ENCODE data around the gene ZNF716.

DNA sequence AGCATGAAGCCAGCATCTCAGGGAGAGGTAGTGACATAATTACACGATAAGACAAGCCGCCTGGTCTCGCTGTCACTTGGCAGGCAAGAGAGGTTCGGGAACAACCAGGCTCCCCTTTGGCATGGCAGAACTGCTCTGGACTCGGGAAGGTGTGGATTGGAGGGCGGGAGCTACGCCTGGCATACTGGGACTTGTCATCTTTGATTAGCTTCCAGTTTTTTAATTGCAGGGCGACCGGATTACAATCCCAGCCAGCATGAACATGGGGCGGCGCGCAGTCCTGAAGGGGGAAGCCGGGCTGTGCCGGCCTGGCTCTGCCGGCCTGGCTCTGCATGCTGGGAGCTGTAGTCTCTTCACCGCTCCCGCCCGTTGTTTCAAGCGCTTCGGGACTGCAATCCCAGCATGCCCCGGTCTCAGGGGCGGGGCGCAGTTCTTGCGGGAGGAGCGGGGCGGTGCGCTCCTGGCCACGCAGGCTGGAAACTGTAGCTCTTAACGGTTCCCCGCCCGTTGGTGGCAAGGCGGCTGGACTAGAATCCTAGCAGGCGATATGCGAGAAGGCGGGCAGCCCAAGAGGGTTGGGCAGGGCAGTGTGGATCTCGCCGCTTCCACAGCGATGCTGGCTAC lies 45.5 kb upstream of the ZNF716 start:
- no peak for TF ChIP-seq TCF12 (IDR thresholded peaks at IDR 0.05)
- TF ChIP-seq, protein P1, sequence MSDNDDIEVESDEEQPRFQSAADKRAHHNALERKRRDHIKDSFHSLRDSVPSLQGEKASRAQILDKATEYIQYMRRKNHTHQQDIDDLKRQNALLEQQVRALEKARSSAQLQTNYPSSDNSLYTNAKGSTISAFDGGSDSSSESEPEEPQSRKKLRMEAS (IDR thresholded peaks at IDR 0.05; ENCODE audit: low read depth), result no peak
- no peak for TF ChIP-seq RAD21 (IDR thresholded peaks at IDR 0.05; ENCODE audit: low read length)
- TF ChIP-seq, protein P2, sequence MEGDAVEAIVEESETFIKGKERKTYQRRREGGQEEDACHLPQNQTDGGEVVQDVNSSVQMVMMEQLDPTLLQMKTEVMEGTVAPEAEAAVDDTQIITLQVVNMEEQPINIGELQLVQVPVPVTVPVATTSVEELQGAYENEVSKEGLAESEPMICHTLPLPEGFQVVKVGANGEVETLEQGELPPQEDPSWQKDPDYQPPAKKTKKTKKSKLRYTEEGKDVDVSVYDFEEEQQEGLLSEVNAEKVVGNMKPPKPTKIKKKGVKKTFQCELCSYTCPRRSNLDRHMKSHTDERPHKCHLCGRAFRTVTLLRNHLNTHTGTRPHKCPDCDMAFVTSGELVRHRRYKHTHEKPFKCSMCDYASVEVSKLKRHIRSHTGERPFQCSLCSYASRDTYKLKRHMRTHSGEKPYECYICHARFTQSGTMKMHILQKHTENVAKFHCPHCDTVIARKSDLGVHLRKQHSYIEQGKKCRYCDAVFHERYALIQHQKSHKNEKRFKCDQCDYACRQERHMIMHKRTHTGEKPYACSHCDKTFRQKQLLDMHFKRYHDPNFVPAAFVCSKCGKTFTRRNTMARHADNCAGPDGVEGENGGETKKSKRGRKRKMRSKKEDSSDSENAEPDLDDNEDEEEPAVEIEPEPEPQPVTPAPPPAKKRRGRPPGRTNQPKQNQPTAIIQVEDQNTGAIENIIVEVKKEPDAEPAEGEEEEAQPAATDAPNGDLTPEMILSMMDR (IDR thresholded peaks at IDR 0.05), result no peak
- TF ChIP-seq USF2 (IDR thresholded peaks at IDR 0.05; ENCODE audit: borderline replicate concordance, low read depth, low read length), result no peak
- TF ChIP-seq RFX5 (IDR thresholded peaks at IDR 0.05; ENCODE audit: low read length), result no peak
- TF ChIP-seq POLR2AphosphoS5 (IDR thresholded peaks at IDR 0.05; ENCODE audit: low read depth, low read length), result no peak
- TF ChIP-seq YY1 (IDR thresholded peaks at IDR 0.05; ENCODE audit: low read depth), result no peak
- no peak for TF ChIP-seq RCOR1 (IDR thresholded peaks at IDR 0.05; ENCODE audit: low read length)
- TF ChIP-seq GABPA (IDR thresholded peaks at IDR 0.05; ENCODE audit: low read depth), result no peak
- no peak for TF ChIP-seq REST (IDR thresholded peaks at IDR 0.05; ENCODE audit: low read depth, low read length)
- no peak for TF ChIP-seq FOSL2 (IDR thresholded peaks at IDR 0.05; ENCODE audit: borderline replicate concordance, low read depth)

Data from SK-N-SH (cell line).